ENCODE results near the gene MRPL23. TPM values are rescaled to one million over a fixed set of nuclear protein-coding genes. Genes with fewer than 3 reads are reported as not detected.

Gene MRPL23
- total RNA-seq, 1 experiment from 2014 or later: 109 TPM

GRCh38 chr11:1988174-1988573 lies 41.0 kb downstream of the MRPL23 start:
- no TSS peak for BruUV-seq (replicated peaks)
- RAD21 ChIA-PET (ENCODE audit: low non-redundant PET in 1 of 2, low total read pairs in 2 of 2, uncharacterized antibody in 2 of 2, unreplicated experiment in 2 of 2): no interaction called here
- H3K4me1 ChIP-seq (ENCODE audit: control insufficient read depth in 1 of 2, insufficient read depth in 2 of 2, low read length in 2 of 2): no peaks in the 10 kb centered on the region; a peak in 1 of 4 replicates
- POLR2A ChIA-PET: no interaction called here
- H4K20me1 ChIP-seq (ENCODE audit: insufficient read depth): no peaks in the 10 kb centered on the region
- CTCF ChIA-PET: interaction anchor here (0.9 kb wide), 1 partner anchor 106 kb away, joined by 5 read pairs; no protein-coding TSS in a partner anchor
- no peaks in the 10 kb centered on the region for H3K27me3 ChIP-seq (ENCODE audit: insufficient read depth, low read length)
- no peak overlapping the region for H3K4me3 ChIP-seq (replicated peaks in 1 of 2; ENCODE audit: low read depth in 1 of 2, low read length in 2 of 2)
- H3K4me2 ChIP-seq (ENCODE audit: low read length): no peak overlapping the region
- H3K36me3 ChIP-seq (ENCODE audit: control insufficient read depth in 1 of 2, insufficient read depth in 2 of 2, low read length in 2 of 2): no peaks in the 10 kb centered on the region
- no peaks in the 10 kb centered on the region for H3K79me2 ChIP-seq (ENCODE audit: insufficient read depth, low read length)
- H3K27ac ChIP-seq (ENCODE audit: low read depth, low read length): no peak overlapping the region
- TF ChIP-seq JUND (IDR thresholded peaks at IDR 0.05) (no peak), ZNF274 (IDR thresholded peaks at IDR 0.05; ENCODE audit: low read depth, low read length) (no peak), EZH2phosphoT487 (IDR thresholded peaks at IDR 0.05; ENCODE audit: borderline replicate concordance) (no peak), CBX3 (IDR thresholded peaks at IDR 0.05; ENCODE audit: low read depth) (no peak)
- ATAC-seq: no peak
- H3K9ac ChIP-seq (ENCODE audit: low read length): no peak overlapping the region
- no peak overlapping the region for H2AFZ ChIP-seq (ENCODE audit: low read depth, low read length, poor library complexity, severe bottlenecking)
- intact Hi-C loops (cut with micrococcal nuclease): no loop called here
- H3K9me2 ChIP-seq (ENCODE audit: insufficient read depth): no peaks in the 10 kb centered on the region
- H3K9me3 ChIP-seq (ENCODE audit: control insufficient read depth in 1 of 2, insufficient read depth in 1 of 2, low read depth in 1 of 2, low read length in 2 of 2): no peaks in the 10 kb centered on the region
- DNase-seq (ENCODE audit: low read depth, low spot score): no peak

GRCh38 chr11:1988667-1989317 lies 41.7 kb downstream of the MRPL23 start:
- H3K36me3 ChIP-seq (ENCODE audit: control insufficient read depth in 1 of 2, insufficient read depth in 2 of 2, low read length in 2 of 2): no peaks in the 10 kb centered on the region
- H3K4me3 ChIP-seq (replicated peaks in 1 of 2; ENCODE audit: low read depth in 1 of 2, low read length in 2 of 2): no peak overlapping the region
- no peak overlapping the region for H3K4me2 ChIP-seq (ENCODE audit: low read length)
- POLR2A ChIA-PET: no interaction called here
- TF ChIP-seq CTCF (IDR thresholded peaks at IDR 0.05 in 2 of 3, conservative IDR thresholded peaks at IDR 0.05 in 1 of 3; ENCODE audit: borderline replicate concordance in 1 of 3, insufficient read depth in 1 of 3, low read depth in 2 of 3, low read length in 2 of 3) (no peak), RAD21 (IDR thresholded peaks at IDR 0.05; ENCODE audit: low read depth) (no peak), EZH2 (IDR thresholded peaks at IDR 0.05) (no peak), POLR2AphosphoS5 (IDR thresholded peaks at IDR 0.05; ENCODE audit: low read depth, low read length) (no peak), JUND (IDR thresholded peaks at IDR 0.05) (no peak), ZFX (IDR thresholded peaks at IDR 0.05) (no peak), EZH2phosphoT487 (IDR thresholded peaks at IDR 0.05; ENCODE audit: borderline replicate concordance) (no peak), ATF3 (IDR thresholded peaks at IDR 0.05) (no peak), SRF (IDR thresholded peaks at IDR 0.05; ENCODE audit: low read depth) (no peak), ZNF274 (IDR thresholded peaks at IDR 0.05; ENCODE audit: low read depth, low read length) (no peak), REST (IDR thresholded peaks at IDR 0.05; ENCODE audit: low read depth) (no peak)
- H3K27me3 ChIP-seq (ENCODE audit: insufficient read depth, low read length): no peaks in the 10 kb centered on the region
- no peaks in the 10 kb centered on the region for H3K79me2 ChIP-seq (ENCODE audit: insufficient read depth, low read length)
- H3K9ac ChIP-seq (ENCODE audit: low read length): no peak overlapping the region
- H4K20me1 ChIP-seq (ENCODE audit: insufficient read depth): no peaks in the 10 kb centered on the region
- no TSS peak for BruUV-seq (replicated peaks)
- no peaks in the 10 kb centered on the region for H3K9me2 ChIP-seq (ENCODE audit: insufficient read depth)
- CTCF ChIA-PET: interaction anchor here (0.9 kb wide), 1 partner anchor 106 kb away, joined by 5 read pairs; no protein-coding TSS in a partner anchor
- H3K27ac ChIP-seq (ENCODE audit: low read depth, low read length): no peak overlapping the region
- no peak for ATAC-seq
- H3K4me1 ChIP-seq (ENCODE audit: control insufficient read depth in 1 of 2, insufficient read depth in 2 of 2, low read length in 2 of 2): no peaks in the 10 kb centered on the region; a peak in 1 of 4 replicates
- RAD21 ChIA-PET (ENCODE audit: low non-redundant PET in 1 of 2, low total read pairs in 2 of 2, uncharacterized antibody in 2 of 2, unreplicated experiment in 2 of 2): no interaction called here
- H3K9me3 ChIP-seq (ENCODE audit: control insufficient read depth in 1 of 2, insufficient read depth in 1 of 2, low read depth in 1 of 2, low read length in 2 of 2): no peaks in the 10 kb centered on the region
- intact Hi-C loops (cut with micrococcal nuclease): no loop called here
- no peak for DNase-seq (ENCODE audit: low read depth, low spot score)
- H2AFZ ChIP-seq (ENCODE audit: low read depth, low read length, poor library complexity, severe bottlenecking): no peak overlapping the region

Data from HCT116 (cell line).